Fibroblast of lung (primary cell): ENCODE results near the gene DNAJA3.
A peak's percentile ranks its signal among the peaks of the same experiment; 100 is the strongest.

Experiments used
- EZH2 ChIP-seq: IDR thresholded peaks from 2 replicates; pipeline ENCODE4 v1.5.1; 2012; ENCODE audit warnings: low read length, control low read depth, mild to moderate bottlenecking; ENCODE audit errors: missing control alignments
- TF ChIP-seq, protein P1 (sequence below), 2 donors: IDR thresholded peaks in 1 of 2; conservative IDR thresholded peaks in 1 of 2; 1 replicate in 1 of 2; 2 replicates in 1 of 2; pipeline ENCODE4 v1.5.1; 2011 to 2012; ENCODE audit warnings: low read length in 2 of 2, control low read depth in 1 of 2, inconsistent platforms in 1 of 2, low read depth in 1 of 2, mild to moderate bottlenecking in 1 of 2

GRCh38 chr16:4475880-4476788, 50.5 kb downstream of the DNAJA3 start, which contains the start of gene HMOX2:
- TF ChIP-seq, protein P1, sequence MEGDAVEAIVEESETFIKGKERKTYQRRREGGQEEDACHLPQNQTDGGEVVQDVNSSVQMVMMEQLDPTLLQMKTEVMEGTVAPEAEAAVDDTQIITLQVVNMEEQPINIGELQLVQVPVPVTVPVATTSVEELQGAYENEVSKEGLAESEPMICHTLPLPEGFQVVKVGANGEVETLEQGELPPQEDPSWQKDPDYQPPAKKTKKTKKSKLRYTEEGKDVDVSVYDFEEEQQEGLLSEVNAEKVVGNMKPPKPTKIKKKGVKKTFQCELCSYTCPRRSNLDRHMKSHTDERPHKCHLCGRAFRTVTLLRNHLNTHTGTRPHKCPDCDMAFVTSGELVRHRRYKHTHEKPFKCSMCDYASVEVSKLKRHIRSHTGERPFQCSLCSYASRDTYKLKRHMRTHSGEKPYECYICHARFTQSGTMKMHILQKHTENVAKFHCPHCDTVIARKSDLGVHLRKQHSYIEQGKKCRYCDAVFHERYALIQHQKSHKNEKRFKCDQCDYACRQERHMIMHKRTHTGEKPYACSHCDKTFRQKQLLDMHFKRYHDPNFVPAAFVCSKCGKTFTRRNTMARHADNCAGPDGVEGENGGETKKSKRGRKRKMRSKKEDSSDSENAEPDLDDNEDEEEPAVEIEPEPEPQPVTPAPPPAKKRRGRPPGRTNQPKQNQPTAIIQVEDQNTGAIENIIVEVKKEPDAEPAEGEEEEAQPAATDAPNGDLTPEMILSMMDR (conservative IDR thresholded peaks at IDR 0.05 in 1 of 2, IDR thresholded peaks at IDR 0.05 in 1 of 2; ENCODE audit: low read depth in 1 of 2, low read length in 2 of 2): peak; percentile 34 to 38
- no peak for TF ChIP-seq EZH2
